DOHH2 (cell line): ENCODE measurements around the gene SPCS1.

Source experiments
- EZH2phosphoT487 ChIP-seq: fragments of 200-600 bp; sonication (generic); IDR thresholded peaks from 2 replicates; pipeline ENCODE4 v1.6.1; 2017; ENCODE audit warnings: borderline replicate concordance, mild to moderate bottlenecking, antibody characterized with exemption, low read length, moderate library complexity, mixed read lengths
- TF ChIP-seq, protein P1 (sequence below): fragments of 200-600 bp; sonication (generic); IDR thresholded peaks from one replicate; pipeline ENCODE4 v1.5.1; 2014; ENCODE audit warnings: antibody characterized with exemption, mild to moderate bottlenecking, low read depth, low read length; ENCODE audit not compliant: poor library complexity, severe bottlenecking

DNA sequence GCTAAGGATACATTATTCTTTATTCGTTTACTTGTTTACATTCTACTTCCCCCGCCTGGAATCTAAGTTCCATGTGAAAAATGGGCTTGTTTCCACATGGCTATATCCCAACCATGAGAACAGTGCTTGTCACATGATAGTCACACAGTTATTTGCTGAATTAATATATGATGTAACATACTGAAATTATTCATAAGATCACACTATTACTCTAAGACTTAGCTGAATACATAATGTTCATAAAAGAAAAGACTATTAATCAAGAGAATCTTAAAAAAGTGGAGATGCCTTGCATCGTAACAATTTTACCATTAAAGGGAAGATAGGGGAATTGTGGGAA, 26.7 kb upstream of the SPCS1 start:
- TF ChIP-seq, protein P1, sequence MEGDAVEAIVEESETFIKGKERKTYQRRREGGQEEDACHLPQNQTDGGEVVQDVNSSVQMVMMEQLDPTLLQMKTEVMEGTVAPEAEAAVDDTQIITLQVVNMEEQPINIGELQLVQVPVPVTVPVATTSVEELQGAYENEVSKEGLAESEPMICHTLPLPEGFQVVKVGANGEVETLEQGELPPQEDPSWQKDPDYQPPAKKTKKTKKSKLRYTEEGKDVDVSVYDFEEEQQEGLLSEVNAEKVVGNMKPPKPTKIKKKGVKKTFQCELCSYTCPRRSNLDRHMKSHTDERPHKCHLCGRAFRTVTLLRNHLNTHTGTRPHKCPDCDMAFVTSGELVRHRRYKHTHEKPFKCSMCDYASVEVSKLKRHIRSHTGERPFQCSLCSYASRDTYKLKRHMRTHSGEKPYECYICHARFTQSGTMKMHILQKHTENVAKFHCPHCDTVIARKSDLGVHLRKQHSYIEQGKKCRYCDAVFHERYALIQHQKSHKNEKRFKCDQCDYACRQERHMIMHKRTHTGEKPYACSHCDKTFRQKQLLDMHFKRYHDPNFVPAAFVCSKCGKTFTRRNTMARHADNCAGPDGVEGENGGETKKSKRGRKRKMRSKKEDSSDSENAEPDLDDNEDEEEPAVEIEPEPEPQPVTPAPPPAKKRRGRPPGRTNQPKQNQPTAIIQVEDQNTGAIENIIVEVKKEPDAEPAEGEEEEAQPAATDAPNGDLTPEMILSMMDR, result no peak
- no peak for TF ChIP-seq EZH2phosphoT487
